ACHN (cell line): ENCODE measurements around the gene TCF12.

Experiments used
- DNase-seq: peaks from one replicate; pipeline ENCODE4 v3.0.0-alpha.2; 2015
- in situ Hi-C: cut with HindIII; loops from 2 replicates; pipeline ENCODE4 v1.10.0; 2017; ENCODE audit warnings: low sequenced_read_pairs, low pct_ligation_motif_present, low pct_unique_long_range_greater_than_20kb

TCF12 gene

DNA sequence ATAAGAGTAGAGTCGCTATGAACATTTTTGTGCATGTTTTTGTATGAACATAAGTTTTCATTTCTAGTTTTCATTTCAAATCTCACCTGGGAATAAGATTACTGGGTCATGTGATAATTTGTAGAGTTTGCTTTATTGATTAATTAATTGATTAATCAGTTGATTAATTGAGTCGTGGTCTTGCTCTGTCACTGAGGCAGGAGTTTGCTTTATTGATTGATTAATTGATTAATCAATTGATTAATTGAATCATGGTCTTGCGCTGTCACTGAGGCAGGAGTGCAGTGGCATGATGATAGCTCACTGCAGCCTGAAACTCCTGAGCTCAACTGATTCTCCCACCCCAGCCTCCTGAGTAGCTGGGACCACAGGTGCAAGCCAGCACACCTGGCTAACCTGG is 111.6 kb downstream of the TCF12 start:
- in situ Hi-C loops: no loop called here
- no peak for DNase-seq

- in situ Hi-C loops: no loop called here
- DNase-seq: no peak
These were observed 112.6 kb downstream of the TCF12 start for GRCh38 chr15:57031082-57031481.

DNA sequence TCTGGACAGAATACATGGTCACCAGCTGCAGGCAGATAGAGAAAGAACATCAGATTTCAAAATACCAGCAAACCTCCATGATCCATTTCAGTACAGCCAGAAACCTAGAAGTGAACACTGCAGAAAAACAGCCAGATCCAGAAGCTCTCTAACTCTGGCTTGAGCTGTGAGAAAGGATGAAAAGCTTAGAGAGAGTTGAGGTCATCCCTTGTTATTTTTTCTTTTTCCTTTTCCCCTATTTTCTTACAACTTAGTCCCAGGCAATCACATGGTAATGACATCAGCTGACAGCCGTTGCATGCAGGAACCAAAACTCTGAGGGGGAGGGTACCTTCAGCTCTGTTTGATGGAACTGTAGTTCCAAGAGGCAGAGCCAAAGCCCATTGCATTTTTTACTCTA is 113.2 kb downstream of the TCF12 start:
- DNase-seq: peak; percentile 3
- in situ Hi-C loops: no loop called here

GRCh38 chr15:57032338-57032737 is 113.9 kb downstream of the TCF12 start:
- no peak for DNase-seq
- in situ Hi-C loops: no loop called here

- in situ Hi-C loops: no loop called here
- DNase-seq: no peak
These were observed 115.4 kb downstream of the TCF12 start for GRCh38 chr15:57033715-57034439.

GRCh38 chr15:57034613-57035012 is 116.2 kb downstream of the TCF12 start:
- in situ Hi-C loops: no loop called here
- DNase-seq: no peak

GRCh38 chr15:57035664-57036063 is 117.2 kb downstream of the TCF12 start:
- no peak for DNase-seq
- in situ Hi-C loops: no loop called here

GRCh38 chr15:57036352-57036751 is 117.9 kb downstream of the TCF12 start:
- in situ Hi-C loops: no loop called here
- DNase-seq: no peak

DNA sequence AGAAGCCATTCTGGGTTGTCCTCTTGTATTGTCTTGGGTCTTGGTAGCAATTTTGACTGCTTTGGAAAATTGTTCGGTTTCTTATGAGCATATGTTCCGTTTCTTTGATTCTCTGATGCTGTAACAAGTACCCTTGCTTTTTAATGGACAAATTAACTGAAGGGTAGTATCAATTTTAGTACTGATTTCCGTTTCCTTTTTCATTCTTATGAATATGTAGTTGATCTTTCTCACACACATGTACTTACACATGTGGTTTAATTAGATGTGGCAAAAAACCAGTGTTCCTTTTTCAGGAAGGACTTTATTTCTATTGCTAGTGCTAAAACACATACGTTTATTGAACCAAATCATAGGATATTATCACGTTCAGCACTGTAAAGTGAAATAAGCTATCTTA is 119.1 kb downstream of the TCF12 start:
- in situ Hi-C loops: no loop called here

DNA sequence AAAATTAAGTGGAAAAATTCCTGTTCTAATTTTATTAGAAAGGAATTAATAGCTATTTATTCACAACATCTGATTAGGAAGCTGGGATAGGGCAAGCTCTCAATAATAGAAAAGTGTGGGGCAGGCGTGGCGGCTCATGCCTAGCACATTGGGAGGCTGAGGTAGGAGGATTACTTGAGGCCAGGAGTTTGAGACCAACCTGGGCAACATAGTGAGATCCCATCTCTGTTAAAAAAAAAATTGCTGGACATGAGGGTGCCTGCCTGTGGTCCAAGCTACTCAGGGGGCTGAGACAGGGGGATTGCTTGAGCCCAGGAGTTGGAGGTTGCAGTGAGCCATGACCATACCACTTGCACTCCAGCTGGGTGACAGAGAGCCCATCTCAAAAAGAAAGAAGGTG is 119.6 kb downstream of the TCF12 start:
- in situ Hi-C loops: no loop called here
- no peak for DNase-seq

More for the DNA sequence above, 119.1 kb downstream of the TCF12 start:
- DNase-seq: no peak

- DNase-seq: no peak
- in situ Hi-C loops: no loop called here
These were observed 120.1 kb downstream of the TCF12 start for GRCh38 chr15:57038496-57038895.

GRCh38 chr15:57041416-57041815 is 123.0 kb downstream of the TCF12 start:
- in situ Hi-C loops: no loop called here
- no peak for DNase-seq

DNA sequence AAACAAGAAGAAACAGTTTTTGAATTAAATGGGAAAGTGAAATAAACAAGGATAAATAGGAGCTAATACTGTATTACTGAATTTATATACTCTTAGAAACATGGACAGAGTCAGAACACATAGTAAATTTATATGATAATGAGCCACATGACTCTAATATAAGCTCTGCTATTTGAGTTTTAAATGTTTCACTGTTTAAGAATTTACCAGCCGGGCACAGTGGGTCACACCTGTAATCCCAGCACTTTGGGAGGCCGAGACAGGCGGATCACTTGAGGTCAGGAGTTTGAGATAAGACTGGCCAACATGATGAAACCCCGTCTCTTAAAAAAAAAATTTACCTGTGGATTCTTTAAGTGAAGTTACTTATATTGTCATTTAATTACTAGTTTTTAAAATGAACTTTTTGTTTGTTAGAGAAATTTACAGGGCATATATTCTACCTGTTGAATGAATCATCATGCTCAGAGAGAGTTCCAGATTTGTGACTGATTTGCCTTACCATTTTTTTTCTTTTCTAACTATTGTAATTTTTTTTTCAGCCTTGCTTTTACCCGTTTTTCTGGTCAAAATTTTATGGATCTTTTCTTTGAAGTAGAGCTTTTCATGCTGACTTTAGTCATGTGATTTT is 125.7 kb downstream of the TCF12 start:
- in situ Hi-C loops: no loop called here
- DNase-seq: no peak

- no peak for DNase-seq
- in situ Hi-C loops: no loop called here
These were observed 126.5 kb downstream of the TCF12 start for GRCh38 chr15:57044970-57045369.

GRCh38 chr15:57045741-57046382 is 127.4 kb downstream of the TCF12 start:
- in situ Hi-C loops: no loop called here
- no peak for DNase-seq

DNA sequence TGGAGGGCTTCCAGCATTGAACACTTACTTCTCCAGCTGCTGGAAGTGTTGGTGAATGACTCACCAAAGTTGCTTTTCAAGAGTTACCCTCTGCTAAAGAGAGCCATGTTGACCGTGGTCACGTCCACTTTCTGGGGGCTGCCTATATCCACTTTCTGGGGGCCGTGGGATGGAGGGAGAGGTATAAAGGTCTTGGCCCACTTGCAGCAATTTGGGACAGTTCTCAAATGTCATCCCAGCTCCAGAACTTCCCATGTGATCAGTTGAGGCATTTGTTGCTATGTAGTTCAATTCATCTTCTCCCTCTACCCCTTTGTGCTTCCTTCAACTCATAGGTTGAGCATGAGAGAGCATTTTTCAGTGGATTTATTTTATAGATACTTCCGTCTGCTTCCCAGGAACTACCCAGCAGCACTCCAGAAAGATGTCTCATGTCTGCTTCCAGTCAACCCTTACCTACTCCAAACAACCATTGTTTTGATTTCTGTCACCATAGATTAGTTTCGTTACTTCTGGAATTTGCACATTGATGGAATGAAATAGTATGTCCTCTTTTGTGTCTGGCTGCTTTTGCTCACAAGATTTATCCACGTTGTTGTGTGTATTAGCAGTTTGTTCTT is 130.6 kb downstream of the TCF12 start:
- in situ Hi-C loops: no loop called here
- DNase-seq: no peak

- DNase-seq: no peak
These were observed 135.0 kb downstream of the TCF12 start for GRCh38 chr15:57053470-57053869.

GRCh38 chr15:57054204-57054750 is 135.8 kb downstream of the TCF12 start:
- in situ Hi-C loops: no loop called here
- DNase-seq: no peak

More at GRCh38 chr15:57053470-57053869, 135.0 kb downstream of the TCF12 start:
- in situ Hi-C loops: no loop called here

DNA sequence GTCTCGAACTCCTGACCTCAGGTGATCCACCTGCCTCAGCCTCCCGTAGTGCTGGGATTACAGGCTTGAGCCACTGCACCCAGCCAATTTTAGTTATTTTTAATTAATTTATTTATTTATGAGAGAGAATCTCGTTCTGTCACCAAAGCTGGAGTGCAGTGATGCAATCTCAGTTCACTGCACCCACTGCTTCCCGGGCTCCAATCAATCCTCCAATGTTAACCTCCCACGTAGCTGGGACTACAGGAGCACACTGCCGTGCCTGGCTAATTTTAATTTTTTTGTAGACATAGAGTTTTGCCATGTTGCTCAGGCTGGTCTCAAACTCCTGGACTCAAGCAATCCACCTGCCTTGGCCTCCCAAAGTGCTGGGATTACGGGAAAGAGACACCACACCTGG is 137.9 kb downstream of the TCF12 start:
- DNase-seq: no peak
- in situ Hi-C loops: no loop called here
